DND-41 (cell line): ENCODE results near the gene HDAC4.

Experiments used
- ATAC-seq: fragments of 200-7000 bp; cut with Tn5 transposase; 3 replicates; pipeline ENCODE4 v1.9.1; 2021; ENCODE audit warnings: low read depth; ENCODE audit not compliant: insufficient read depth
- DNase-seq: peaks from one replicate; pipeline ENCODE4 v3.0.0-alpha.2; 2020
- H2AFZ ChIP-seq: 2 replicates; pipeline ENCODE4 v1.6.0; 2012; ENCODE audit warnings: low read depth, low read length
- H3K27ac ChIP-seq: 2 replicates; pipeline ENCODE4 v1.5.1; 2012; ENCODE audit warnings: low read length, inconsistent platforms
- H3K27me3 ChIP-seq: fragments of 200-600 bp; sonication (generic); 2 replicates; pipeline ENCODE4 v1.6.0; 2012; ENCODE audit warnings: low read length, mild to moderate bottlenecking, inconsistent platforms; ENCODE audit not compliant: insufficient read depth, poor library complexity
- H3K36me3 ChIP-seq: 2 replicates; pipeline ENCODE4 v1.5.1; 2012; ENCODE audit warnings: low read length, inconsistent platforms; ENCODE audit not compliant: insufficient read depth
- H3K4me1 ChIP-seq: 2 replicates; pipeline ENCODE4 v1.5.1; 2012; ENCODE audit warnings: mild to moderate bottlenecking, low read length; ENCODE audit not compliant: insufficient read depth
- H3K4me2 ChIP-seq: 2 replicates; pipeline ENCODE4 v1.6.0; 2012; ENCODE audit warnings: mild to moderate bottlenecking, moderate library complexity, low read length, inconsistent platforms; ENCODE audit not compliant: insufficient read depth
- H3K4me3 ChIP-seq, 2 experiments: fragments of 200-600 bp in 1 of 2; shearing (Covaris generic) in 1 of 2; 2 replicates each; pipeline ENCODE4 v1.5.1; 2012 to 2016; ENCODE audit warnings: inconsistent platforms in 2 of 2, low read length in 2 of 2, mild to moderate bottlenecking in 2 of 2, low read depth in 1 of 2, moderate library complexity in 1 of 2
- H3K79me2 ChIP-seq: 2 replicates; pipeline ENCODE4 v1.6.0; 2012; ENCODE audit warnings: low read length, inconsistent platforms; ENCODE audit not compliant: insufficient read depth
- H3K9ac ChIP-seq: 2 replicates; pipeline ENCODE4 v1.6.0; 2012; ENCODE audit warnings: low read depth, mild to moderate bottlenecking, inconsistent platforms, low read length, moderate library complexity
- H3K9me3 ChIP-seq: 2 replicates; pipeline ENCODE4 v1.5.1; 2012; ENCODE audit warnings: low read length, moderate library complexity, mild to moderate bottlenecking, inconsistent platforms; ENCODE audit not compliant: insufficient read depth, severe bottlenecking
- H4K20me1 ChIP-seq: 2 replicates; pipeline ENCODE4 v1.6.0; 2012; ENCODE audit warnings: low read length; ENCODE audit not compliant: insufficient read depth
- CTCF ChIP-seq: IDR thresholded peaks from 2 replicates; pipeline ENCODE4 v1.5.1; 2012; ENCODE audit warnings: borderline replicate concordance, low read length, moderate library complexity, mild to moderate bottlenecking; ENCODE audit not compliant: poor library complexity, severe bottlenecking; ENCODE audit errors: extremely low read depth
- EZH2 ChIP-seq: IDR thresholded peaks from 3 replicates; pipeline ENCODE4 v1.6.1; 2012; ENCODE audit warnings: borderline replicate concordance, low read depth, mild to moderate bottlenecking, moderate library complexity, low read length, inconsistent platforms; ENCODE audit not compliant: severe bottlenecking

HDAC4 gene

DNA sequence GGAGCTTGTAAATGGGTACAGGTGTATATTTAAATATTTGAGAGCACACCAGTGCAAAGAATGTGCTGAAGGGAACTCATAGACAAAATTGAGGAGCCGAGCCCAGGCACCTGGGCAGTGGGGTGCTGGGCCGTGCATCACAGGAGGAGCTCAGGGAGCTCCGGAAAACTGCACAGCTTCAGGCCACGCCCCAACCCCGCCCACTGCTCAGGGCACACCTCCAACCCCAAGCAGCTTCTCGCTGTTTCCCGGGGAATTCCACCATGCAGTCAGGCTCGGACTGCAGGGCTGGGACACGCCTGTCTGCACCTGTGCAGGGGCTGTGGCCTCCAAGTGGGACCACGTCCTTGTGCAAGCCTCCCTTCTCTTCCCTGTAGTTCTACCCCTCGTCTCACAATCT lies 243.0 kb downstream of the HDAC4 start:
- no peak for TF ChIP-seq EZH2

GRCh38 chr2:239157269-239157668 lies 243.6 kb downstream of the HDAC4 start:
- no peak overlapping the region for H3K9ac ChIP-seq
- H3K4me1 ChIP-seq = no peaks in the 10 kb centered on the region
- H3K27me3 ChIP-seq = no peaks in the 10 kb centered on the region
- no peak overlapping the region for H3K4me2 ChIP-seq
- H3K27ac ChIP-seq = no peak overlapping the region
- no peak overlapping the region for H3K4me3 ChIP-seq
- no peak for ATAC-seq
- no peaks in the 10 kb centered on the region for H3K9me3 ChIP-seq
- peaks cover 85% of the 10 kb centered on the region for H4K20me1 ChIP-seq
- peaks cover 100% of the 10 kb centered on the region for H3K36me3 ChIP-seq
- no peak for DNase-seq
- peaks cover 94% of the 10 kb centered on the region for H3K79me2 ChIP-seq
- H2AFZ ChIP-seq = no peak overlapping the region
- TF ChIP-seq CTCF (no peak), EZH2 (no peak)

More for the DNA sequence above, 243.0 kb downstream of the HDAC4 start:
- Histone ChIP-seq H3K9me3 (no peaks in the 10 kb centered on the region), H3K27ac (no peak overlapping the region), H3K79me2 (peaks cover 94% of the 10 kb centered on the region), H3K36me3 (peaks cover 100% of the 10 kb centered on the region), H2AFZ (no peak overlapping the region), H4K20me1 (peaks cover 85% of the 10 kb centered on the region), H3K4me1 (no peaks in the 10 kb centered on the region), H3K9ac (no peak overlapping the region), H3K4me3 (no peak overlapping the region), H3K27me3 (no peaks in the 10 kb centered on the region), H3K4me2 (no peak overlapping the region)
- no peak; the same call in 2 of the 3 replicates for ATAC-seq
- no peak for DNase-seq

- no peak overlapping the region for H3K4me3 ChIP-seq
- no peak overlapping the region for H3K27ac ChIP-seq
- ATAC-seq (no peak), DNase-seq (no peak)
- no peak for TF ChIP-seq EZH2
- no peak for TF ChIP-seq CTCF
- H3K4me1 ChIP-seq = no peaks in the 10 kb centered on the region
- no peak overlapping the region for H2AFZ ChIP-seq
- H3K27me3 ChIP-seq = no peaks in the 10 kb centered on the region
- H3K36me3 ChIP-seq = peaks cover 100% of the 10 kb centered on the region
- H3K4me2 ChIP-seq = no peak overlapping the region
- no peaks in the 10 kb centered on the region for H3K9me3 ChIP-seq
- H3K9ac ChIP-seq = no peak overlapping the region
- H3K79me2 ChIP-seq = peaks cover 94% of the 10 kb centered on the region
- H4K20me1 ChIP-seq = peaks cover 84% of the 10 kb centered on the region
Observed at GRCh38 chr2:239156516-239157265, 244.1 kb downstream of the HDAC4 start.

GRCh38 chr2:239155806-239156480 lies 244.9 kb downstream of the HDAC4 start:
- Histone ChIP-seq H3K4me3 (no peak overlapping the region), H2AFZ (no peak overlapping the region), H3K36me3 (peaks cover 100% of the 10 kb centered on the region), H3K27ac (no peak overlapping the region), H3K4me2 (no peak overlapping the region), H3K4me1 (no peaks in the 10 kb centered on the region), H3K9ac (no peak overlapping the region), H3K79me2 (peaks cover 95% of the 10 kb centered on the region), H3K9me3 (no peaks in the 10 kb centered on the region), H3K27me3 (no peaks in the 10 kb centered on the region), H4K20me1 (peaks cover 87% of the 10 kb centered on the region)
- no peak for DNase-seq
- TF ChIP-seq EZH2 (no peak), CTCF (no peak)
- ATAC-seq = no peak
